HG03066 (cell line): ENCODE measurements around the gene NTN4.
"Not testable (repeated sequence)": the region's sequence is repeated elsewhere in the genome, so short reads cannot be mapped to it uniquely, and the experiment has no call there.

Source experiments
- ATAC-seq: cut with Tn5 transposase; IDR thresholded peaks from one replicate; pipeline ENCODE4 v1.9.1; 2021; ENCODE audit warnings: low read depth; ENCODE audit not compliant: unreplicated experiment

Gene NTN4

GRCh38 chr12:95633049-95633731, 157.4 kb downstream of the NTN4 start:
- no peak for ATAC-seq

GRCh38 chr12:95630496-95630895, 160.1 kb downstream of the NTN4 start:
- no peak for ATAC-seq

- ATAC-seq: no peak
These were observed 161.2 kb downstream of the NTN4 start for GRCh38 chr12:95629392-95629791.

- ATAC-seq: no peak
These were observed 163.7 kb downstream of the NTN4 start for GRCh38 chr12:95626854-95627253.

- ATAC-seq: no peak
These were observed 165.6 kb downstream of the NTN4 start for GRCh38 chr12:95625012-95625411.

- no peak for ATAC-seq
These were observed 166.0 kb downstream of the NTN4 start for GRCh38 chr12:95624589-95624988.

- no peak for ATAC-seq
These were observed 166.9 kb downstream of the NTN4 start for GRCh38 chr12:95623554-95624170.

- no peak for ATAC-seq
These were observed 167.7 kb downstream of the NTN4 start for GRCh38 chr12:95622879-95623278.

GRCh38 chr12:95621725-95622124, 168.8 kb downstream of the NTN4 start:
- no peak for ATAC-seq

- no peak for ATAC-seq
These were observed 170.4 kb downstream of the NTN4 start for GRCh38 chr12:95620171-95620570.

GRCh38 chr12:95616470-95616869, 174.1 kb downstream of the NTN4 start:
- ATAC-seq: not testable (repeated sequence)

- no peak for ATAC-seq
These were observed 174.8 kb downstream of the NTN4 start for GRCh38 chr12:95615749-95616148.

GRCh38 chr12:95614390-95614982, 176.1 kb downstream of the NTN4 start:
- ATAC-seq: no peak

- ATAC-seq: no peak
These were observed 177.5 kb downstream of the NTN4 start for GRCh38 chr12:95613021-95613420.

GRCh38 chr12:95611676-95612309, 178.8 kb downstream of the NTN4 start:
- ATAC-seq: no peak

- no peak for ATAC-seq
These were observed 182.1 kb downstream of the NTN4 start for GRCh38 chr12:95608252-95609033.
